ENCODE results near the gene CDH16.
"Not testable (repeated sequence)": the region's sequence is repeated elsewhere in the genome, so short reads cannot be mapped to it uniquely, and the experiment has no call there.

CDH16 gene

GRCh38 chr16:66946541-66946940 lies 27.9 kb upstream of the CDH16 start:
- DNase-seq, result no peak

- no peak for DNase-seq
Observed at GRCh38 chr16:66945939-66946338, 27.3 kb upstream of the CDH16 start.

GRCh38 chr16:66944971-66945370 lies 26.3 kb upstream of the CDH16 start:
- DNase-seq, result not testable (repeated sequence)

GRCh38 chr16:66944054-66944441 lies 25.4 kb upstream of the CDH16 start:
- DNase-seq, result no peak

- DNase-seq, result no peak
Observed at GRCh38 chr16:66943426-66944053, 24.9 kb upstream of the CDH16 start.

- no peak for DNase-seq
Observed at GRCh38 chr16:66942981-66943380, 24.3 kb upstream of the CDH16 start.

- DNase-seq, result no peak
Observed at GRCh38 chr16:66940236-66940635, 21.6 kb upstream of the CDH16 start.

- DNase-seq, result no peak
Observed at GRCh38 chr16:66939366-66939765, 20.7 kb upstream of the CDH16 start.

GRCh38 chr16:66937725-66938337 lies 19.1 kb upstream of the CDH16 start:
- DNase-seq, result no peak

- no peak for DNase-seq
Observed at GRCh38 chr16:66936889-66937554, 18.3 kb upstream of the CDH16 start.

GRCh38 chr16:66936462-66936861 lies 17.8 kb upstream of the CDH16 start:
- no peak for DNase-seq

GRCh38 chr16:66935314-66936011 lies 16.8 kb upstream of the CDH16 start, which contains the start of gene CES2:
TSS of gene CES2 (plus strand) at chr16:66935516. CDS start at chr16:66935636, 120 bp downstream.
- DNase-seq, result no peak

GRCh38 chr16:66934839-66935313 lies 16.2 kb upstream of the CDH16 start:
- peak in 1 of 2 experiments; percentile 42 for DNase-seq

GRCh38 chr16:66934138-66934838 lies 15.6 kb upstream of the CDH16 start, which contains the start of gene CIAO2B:
TSS of gene CIAO2B (minus strand) at chr16:66934402. CDS start at chr16:66934364, 38 bp downstream.
- peak; percentile 94 for DNase-seq

GRCh38 chr16:66933776-66934137 lies 15.1 kb upstream of the CDH16 start:
- peak; percentile 63 to 71 for DNase-seq

GRCh38 chr16:66932076-66932475 lies 13.4 kb upstream of the CDH16 start:
- DNase-seq, result no peak

- DNase-seq, result no peak
Observed at GRCh38 chr16:66931665-66932064, 13.0 kb upstream of the CDH16 start.

- DNase-seq, result no peak
Observed at GRCh38 chr16:66930189-66930588, 11.5 kb upstream of the CDH16 start.

GRCh38 chr16:66928702-66929388 lies 10.2 kb upstream of the CDH16 start:
- DNase-seq, result peak; percentile 57 to 70

GRCh38 chr16:66927918-66928649 lies 9.4 kb upstream of the CDH16 start:
- DNase-seq, result no peak

- DNase-seq, result no peak
Observed at GRCh38 chr16:66926961-66927436, 8.3 kb upstream of the CDH16 start.

Data from activated T-cell treated with anti-CD3 and anti-CD28 coated beads, Interleukin-2, amount 50 U/mL, for 48 hours (primary cell).